Astrocyte (in vitro differentiated cells and primary cell): ENCODE measurements around the gene CFAP70. TPM values are rescaled to one million over a fixed set of nuclear protein-coding genes. Genes with fewer than 3 reads are reported as not detected.
A peak's percentile ranks its signal among the peaks of the same experiment; 100 is the strongest.

Experiments used
- DNase-seq: peaks from one replicate; pipeline ENCODE4 v3.0.0-alpha.2; 2010; ENCODE audit warnings: low read depth
- FAIRE-seq: peaks from 2 replicates; lab custom pipeline; 2011; peaks lifted over from hg19 to GRCh38; lab: Jason Lieb, UNC
- H2AFZ ChIP-seq: 2 replicates; pipeline ENCODE4 v1.6.0; 2012; ENCODE audit warnings: low read depth, low read length, inconsistent platforms
- H3K27ac ChIP-seq: 2 replicates; pipeline ENCODE4 v1.5.1; 2011; ENCODE audit warnings: low read depth, low read length, inconsistent platforms
- H3K27me3 ChIP-seq: 2 replicates; pipeline ENCODE4 v1.6.0; 2011; ENCODE audit warnings: low read length, inconsistent platforms; ENCODE audit not compliant: insufficient read depth
- H3K36me3 ChIP-seq: 2 replicates; pipeline ENCODE4 v1.5.1; 2011; ENCODE audit warnings: low read length, inconsistent platforms; ENCODE audit not compliant: insufficient read depth
- H3K4me1 ChIP-seq: 2 replicates; pipeline ENCODE4 v1.5.1; 2011; ENCODE audit warnings: low read length, inconsistent platforms; ENCODE audit not compliant: insufficient read depth
- H3K4me2 ChIP-seq: 2 replicates; pipeline ENCODE4 v1.6.0; 2012; ENCODE audit warnings: low read length, inconsistent platforms
- H3K4me3 ChIP-seq: 2 replicates; pipeline ENCODE4 v1.5.1; 2011; ENCODE audit warnings: low read depth, mild to moderate bottlenecking, low read length, inconsistent platforms; ENCODE audit not compliant: insufficient read depth
- H3K79me2 ChIP-seq: 2 replicates; pipeline ENCODE4 v1.6.0; 2012; ENCODE audit warnings: mild to moderate bottlenecking, low read length, inconsistent platforms; ENCODE audit not compliant: insufficient read depth
- H3K9ac ChIP-seq: 2 replicates; pipeline ENCODE4 v1.6.0; 2012; ENCODE audit warnings: mild to moderate bottlenecking, low read length, inconsistent platforms
- H3K9me3 ChIP-seq: 2 replicates; pipeline ENCODE4 v1.5.1; 2012; ENCODE audit warnings: low read depth, mild to moderate bottlenecking, low read length, inconsistent platforms; ENCODE audit not compliant: insufficient read depth
- H4K20me1 ChIP-seq: 2 replicates; pipeline ENCODE4 v1.6.0; 2012; ENCODE audit warnings: low read length, inconsistent platforms; ENCODE audit not compliant: insufficient read depth
- H3K27ac Mint-ChIP-seq: one replicate; pipeline ENCODE4 v1.8.0; 2021; ENCODE audit warnings: mild to moderate bottlenecking, mixed read lengths; ENCODE audit not compliant: unreplicated experiment
- H3K27me3 Mint-ChIP-seq: one replicate; pipeline ENCODE4 v1.8.0; 2021; ENCODE audit warnings: low read depth, mixed read lengths; ENCODE audit not compliant: unreplicated experiment
- H3K36me3 Mint-ChIP-seq: one replicate; pipeline ENCODE4 v1.8.0; 2021; ENCODE audit warnings: low read depth, mixed read lengths; ENCODE audit not compliant: unreplicated experiment
- H3K4me1 Mint-ChIP-seq: one replicate; pipeline ENCODE4 v1.8.0; 2021; ENCODE audit warnings: low read depth, mixed read lengths; ENCODE audit not compliant: unreplicated experiment
- H3K4me3 Mint-ChIP-seq: one replicate; pipeline ENCODE4 v1.8.0; 2021; ENCODE audit warnings: mild to moderate bottlenecking, moderate library complexity, mixed read lengths; ENCODE audit not compliant: unreplicated experiment
- H3K9me3 Mint-ChIP-seq: one replicate; pipeline ENCODE4 v1.8.0; 2021; ENCODE audit warnings: mild to moderate bottlenecking, mixed read lengths; ENCODE audit not compliant: unreplicated experiment
- CTCF ChIP-seq: IDR thresholded peaks from 2 replicates; pipeline ENCODE4 v1.5.1; 2011; ENCODE audit warnings: low read depth, mild to moderate bottlenecking, inconsistent platforms, low read length, moderate library complexity; ENCODE audit not compliant: insufficient read depth
- EZH2 ChIP-seq: IDR thresholded peaks from 2 replicates; pipeline ENCODE4 v1.6.1; 2012; ENCODE audit warnings: mild to moderate bottlenecking, low read length, inconsistent platforms; ENCODE audit not compliant: insufficient read depth
- total RNA-seq: library from RNA; stranded (reverse); gene quantifications from 2 replicates; pipeline ENCODE4 v1.2.1, GENCODE V29; 2021

CFAP70 gene
- total RNA-seq, 1 donor from 2014 or later = 1.3 TPM

DNA sequence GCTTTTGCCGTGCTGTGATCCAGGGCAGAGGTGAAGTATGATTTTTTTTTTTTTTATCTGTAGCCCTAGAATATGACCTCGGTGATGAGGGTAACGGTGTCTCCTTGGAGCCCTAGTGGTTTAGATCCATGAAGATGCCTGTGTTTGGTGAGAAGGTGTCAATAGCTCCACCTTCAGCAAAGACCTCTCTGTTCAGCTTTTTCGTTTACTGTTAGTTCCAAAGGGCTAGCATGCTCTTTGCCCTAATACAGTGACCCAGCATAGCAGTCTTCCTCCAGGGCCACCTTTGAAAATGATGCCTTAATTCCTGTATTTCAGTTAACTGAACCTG, 105.5 kb downstream of the CFAP70 start:
- peak overlapping the region; percentile 92 for H3K4me3 Mint-ChIP-seq
- H3K9me3 ChIP-seq = no peaks in the 10 kb centered on the region
- H3K36me3 Mint-ChIP-seq = peaks cover 3% of the 10 kb centered on the region
- H3K4me3 ChIP-seq = peak overlapping the region; percentile 95
- H3K27ac ChIP-seq = peak overlapping the region; percentile 92
- DNase-seq (no peak), FAIRE-seq (no peak)
- H3K27ac Mint-ChIP-seq = peak overlapping the region; percentile 96
- TF ChIP-seq CTCF (no peak), EZH2 (no peak)
- peak overlapping the region; percentile 90 for H3K4me2 ChIP-seq
- H3K79me2 ChIP-seq = peaks cover 56% of the 10 kb centered on the region
- peaks cover 15% of the 10 kb centered on the region for H3K36me3 ChIP-seq
- H4K20me1 ChIP-seq = no peaks in the 10 kb centered on the region
- no peaks in the 10 kb centered on the region for H3K27me3 ChIP-seq
- H3K27me3 Mint-ChIP-seq = no peaks in the 10 kb centered on the region
- peak overlapping the region; percentile 97 for H2AFZ ChIP-seq
- H3K4me1 ChIP-seq = peaks cover 20% of the 10 kb centered on the region
- H3K9me3 Mint-ChIP-seq = no peaks in the 10 kb centered on the region
- peak overlapping the region; percentile 95 for H3K9ac ChIP-seq
- peaks cover 15% of the 10 kb centered on the region for H3K4me1 Mint-ChIP-seq

DNA sequence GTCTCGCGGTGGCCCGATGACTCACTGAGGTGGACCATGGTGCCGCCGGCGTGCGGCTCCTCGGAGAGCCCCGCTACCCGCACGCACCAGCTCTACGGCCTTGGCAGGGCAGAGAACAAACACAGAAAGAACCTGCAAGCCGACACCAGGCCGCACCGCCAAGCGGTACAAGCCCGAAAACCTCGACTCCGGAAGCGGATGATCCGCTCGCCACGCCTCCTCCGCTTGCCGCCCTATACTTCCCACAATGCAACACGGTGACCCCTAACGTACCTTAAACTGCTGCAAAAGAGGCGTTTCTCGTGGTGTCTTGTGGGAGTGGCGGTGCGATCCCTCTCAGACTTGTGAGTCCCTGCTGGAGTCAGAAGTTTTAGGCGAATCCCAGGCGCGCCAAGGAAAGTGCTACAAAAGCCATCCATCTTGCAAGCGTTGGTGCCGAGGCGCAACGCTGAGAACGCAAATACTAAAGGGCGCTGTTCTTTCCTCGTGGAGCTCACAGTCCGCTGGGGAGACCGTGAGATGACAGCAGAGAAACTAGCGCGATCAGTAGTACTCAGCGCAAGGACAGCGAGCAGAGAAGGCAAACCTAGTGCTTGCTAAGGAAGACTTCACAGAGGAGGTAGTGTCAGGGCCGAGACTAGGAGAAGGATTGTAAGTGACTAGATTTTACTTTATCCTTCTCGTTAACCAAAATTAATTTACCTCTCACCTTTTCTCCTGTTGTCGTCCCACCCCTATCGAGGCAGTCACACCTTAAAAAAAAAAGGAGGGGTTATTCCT, 106.0 kb downstream of the CFAP70 start, which contains the start of gene MRPS16:
TSS of gene MRPS16 (minus strand) at position 200 of the 780 bp plus-strand sequence. CDS start at position 38, 162 bp downstream.
- Mint-ChIP-seq H3K4me3 (peak within 1 kb of the TSS; percentile 92), H3K9me3 (no peaks in the 10 kb centered on the region), H3K4me1 (peaks cover 15% of the 10 kb centered on the region), H3K27ac (peak within 1 kb of the TSS; percentile 96), H3K36me3 (peaks cover 3% of the 10 kb centered on the region), H3K27me3 (no peaks in the 10 kb centered on the region)
- DNase-seq (peak; percentile 97), FAIRE-seq (peak; percentile 88)
- Histone ChIP-seq H3K27ac (peak within 1 kb of the TSS; percentile 92), H3K9me3 (no peaks in the 10 kb centered on the region), H3K4me2 (peak within 1 kb of the TSS; percentile 90), H3K4me1 (peaks cover 24% of the 10 kb centered on the region), H3K79me2 (peaks cover 62% of the 10 kb centered on the region), H4K20me1 (no peaks in the 10 kb centered on the region), H3K36me3 (peaks cover 15% of the 10 kb centered on the region), H2AFZ (peak within 1 kb of the TSS; percentile 97), H3K4me3 (peak within 1 kb of the TSS; percentile 95), H3K9ac (peak within 1 kb of the TSS; percentile 95), H3K27me3 (no peaks in the 10 kb centered on the region)
- TF ChIP-seq EZH2 (no peak), CTCF (no peak)
